NCI-H446 treated with DMSO at 0.1 percent for 48 hours (cell line): ENCODE measurements around the gene PFKM.
"Not testable (repeated sequence)": the region's sequence is repeated elsewhere in the genome, so short reads cannot be mapped to it uniquely, and the experiment has no call there.

ENCODE experiments used
- DNase-seq: peaks from one replicate; lab custom pipeline; 2025; lab: John Stamatoyannopoulos, UW

The PFKM gene

DNA sequence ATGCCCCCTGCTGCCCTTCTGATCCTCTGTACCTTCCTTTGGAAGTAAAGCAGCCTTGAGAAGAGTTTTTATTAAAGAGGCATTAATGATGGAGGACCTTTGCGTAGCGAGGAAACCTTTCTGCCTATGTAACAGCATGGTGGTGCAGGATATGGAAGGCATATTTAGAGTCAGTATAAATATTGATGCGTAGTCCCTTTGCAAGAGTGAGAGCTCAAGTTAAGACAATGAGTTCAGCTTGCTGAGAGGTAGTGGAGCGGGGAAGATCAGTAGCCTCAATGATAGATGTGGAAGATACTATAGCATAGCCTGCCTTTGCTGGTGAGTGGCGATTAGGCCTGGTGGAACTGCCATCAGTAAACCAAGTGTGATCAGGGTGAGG lies 7.9 kb upstream of the PFKM start:
- DNase-seq = not testable (repeated sequence)

DNA sequence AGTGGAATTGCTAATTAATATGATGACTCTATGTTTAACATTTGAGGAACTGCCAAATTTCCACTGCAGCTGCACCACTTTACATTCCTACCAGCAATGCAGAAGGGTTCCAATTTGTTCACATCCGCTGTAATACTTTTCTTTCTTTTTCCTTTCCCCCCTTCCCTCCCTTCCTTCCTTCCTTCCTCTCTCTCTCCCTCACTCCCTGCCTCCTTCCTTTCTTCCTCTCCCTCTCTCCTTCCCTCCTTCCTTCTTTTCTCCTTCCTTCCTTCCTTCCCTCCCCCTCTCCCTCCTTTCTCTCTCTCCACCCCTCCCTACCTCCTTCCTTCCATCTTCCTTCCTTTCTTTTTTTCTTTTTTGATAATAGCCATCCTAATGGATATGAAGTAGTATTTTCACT lies 3.2 kb upstream of the PFKM start:
- DNase-seq = no peak

DNA sequence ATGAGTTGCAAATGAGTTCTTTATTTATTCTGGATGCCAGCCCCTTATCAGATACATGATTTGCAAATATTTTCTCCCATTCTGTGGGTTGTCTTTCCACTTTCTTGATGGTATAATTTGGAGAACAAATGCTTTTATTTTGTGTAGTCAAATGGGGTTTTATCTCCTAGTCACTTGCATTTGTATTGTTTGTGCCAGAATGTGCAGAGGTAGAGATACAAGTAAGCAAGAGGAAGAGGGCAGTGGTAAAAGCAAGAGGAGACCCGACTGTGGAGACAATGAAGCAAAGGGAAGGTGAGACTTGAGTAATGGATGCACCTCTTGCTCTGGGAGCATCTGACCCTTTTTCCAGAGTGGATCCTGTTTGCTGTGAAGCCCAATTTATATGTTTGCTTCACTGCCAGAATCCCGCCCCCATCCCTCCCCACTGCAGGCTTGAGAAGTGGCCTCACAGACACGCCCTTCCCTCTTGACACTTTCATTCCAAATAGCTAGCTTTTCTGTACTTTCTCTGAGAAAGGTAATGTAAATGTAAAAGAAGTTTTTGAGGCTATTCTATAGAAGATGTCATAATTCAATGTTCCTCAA lies 786 bp upstream of the PFKM start:
- no peak for DNase-seq

DNA sequence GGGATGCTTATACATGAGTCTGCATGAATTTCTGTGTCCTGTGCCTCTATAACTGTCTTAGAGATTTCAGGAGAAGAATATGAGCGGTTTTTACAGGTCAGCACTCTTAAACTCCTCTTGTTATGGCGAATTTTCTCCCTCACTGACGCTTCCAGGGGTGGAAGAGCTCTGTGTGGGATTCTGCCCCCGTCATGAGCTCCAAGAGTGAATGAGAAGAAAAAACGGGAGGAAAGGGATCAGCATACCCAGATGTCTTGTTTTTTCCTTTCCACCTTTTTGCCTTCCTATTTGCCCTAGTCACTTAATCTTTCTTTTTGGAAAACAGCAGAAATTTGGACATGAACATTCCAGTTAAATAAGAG lies 651 bp downstream of the PFKM start:
- DNase-seq = no peak

DNA sequence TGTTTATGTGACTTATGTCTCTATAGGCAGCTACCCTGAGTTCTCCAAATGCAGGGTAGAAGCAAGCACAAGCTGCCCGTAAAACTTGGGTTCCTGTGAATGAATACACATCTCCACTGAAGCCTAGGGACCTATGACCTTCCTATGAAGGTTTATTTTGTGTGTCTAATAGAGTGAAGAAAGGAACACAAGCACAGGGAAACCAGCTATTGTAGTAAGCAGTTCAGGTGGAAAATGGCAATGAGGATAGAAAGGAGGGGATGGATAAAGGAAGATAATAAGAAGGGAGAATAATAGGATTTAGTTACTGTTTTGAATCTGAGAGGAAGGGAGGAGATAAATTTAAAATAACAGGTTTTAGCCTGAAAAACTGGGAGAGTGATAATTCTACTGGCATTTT lies 2.4 kb downstream of the PFKM start:
- no peak for DNase-seq

DNA sequence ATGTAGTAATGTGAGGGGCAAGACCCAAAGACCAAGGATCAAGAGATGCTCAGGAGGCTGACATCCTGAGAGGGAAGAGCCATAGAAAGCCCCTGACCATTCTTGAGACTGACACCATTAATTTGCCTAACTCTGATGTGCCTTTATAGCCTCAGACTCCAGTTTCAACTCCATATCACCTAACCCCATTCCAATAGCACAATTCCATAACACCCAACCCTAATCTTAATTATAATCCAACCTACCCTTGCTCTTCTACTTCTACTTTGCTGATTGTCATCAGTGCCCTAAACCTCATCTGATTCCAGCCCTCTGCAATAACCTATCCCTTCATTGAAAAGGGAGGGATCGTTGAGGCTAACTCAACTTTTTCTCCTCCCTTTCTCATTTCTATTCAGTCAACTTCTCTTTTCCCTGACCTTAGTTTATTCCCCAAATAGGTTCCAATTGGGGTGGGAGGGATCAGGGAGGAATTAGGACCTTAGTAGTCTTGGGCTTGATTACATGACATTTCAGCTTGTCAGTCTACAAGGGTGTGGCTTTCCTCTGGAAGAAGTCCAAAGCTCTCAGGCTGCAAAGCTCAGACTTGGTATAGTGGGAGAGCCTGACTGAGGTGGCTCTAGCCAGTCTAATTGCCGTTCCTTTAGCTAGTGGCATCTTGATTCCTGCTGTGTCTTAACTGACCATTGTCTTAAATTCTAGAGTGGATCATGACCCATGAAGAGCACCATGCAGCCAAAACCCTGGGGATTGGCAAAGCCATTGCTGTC lies 3.1 kb downstream of the PFKM start:
- DNase-seq = no peak

DNA sequence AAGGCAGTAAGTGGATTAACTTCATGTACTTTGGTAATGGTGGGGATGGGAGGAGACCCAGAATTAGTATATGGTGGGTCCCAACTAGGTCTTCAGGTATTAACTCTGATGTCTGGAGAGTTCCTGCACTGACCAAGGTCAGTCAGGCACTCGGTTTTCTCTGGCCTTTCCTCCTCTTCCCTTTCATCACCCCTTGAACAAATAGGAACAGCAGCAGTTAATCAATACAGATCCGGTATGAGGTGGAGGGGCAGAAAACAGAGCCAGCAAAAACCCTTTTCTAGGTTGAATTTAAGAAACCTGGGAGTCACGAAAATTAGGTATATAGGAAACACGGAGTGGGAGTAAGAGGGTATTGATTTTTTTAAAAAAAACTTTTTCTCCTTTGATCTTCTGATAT lies 4.0 kb downstream of the PFKM start:
- no peak for DNase-seq

DNA sequence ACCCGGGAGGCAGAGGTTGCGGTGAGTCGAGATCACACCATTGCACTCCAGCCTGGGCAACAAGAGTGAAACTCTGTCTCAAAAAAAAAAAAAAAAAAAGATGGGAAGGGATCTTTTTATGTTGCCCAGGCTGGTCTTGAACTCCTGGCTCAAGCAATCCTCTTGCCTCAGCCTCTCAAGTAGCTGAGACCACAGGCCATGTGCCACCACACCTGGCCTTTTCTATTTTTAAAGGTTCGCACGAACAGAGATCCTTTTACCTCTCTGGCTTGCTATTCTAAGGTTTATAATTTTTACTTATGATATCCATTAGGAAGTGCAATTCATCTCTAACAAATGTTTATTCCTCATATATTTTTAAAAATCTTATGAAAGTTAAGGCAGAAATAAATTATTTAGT lies 6.4 kb downstream of the PFKM start:
- not testable (repeated sequence) for DNase-seq

DNA sequence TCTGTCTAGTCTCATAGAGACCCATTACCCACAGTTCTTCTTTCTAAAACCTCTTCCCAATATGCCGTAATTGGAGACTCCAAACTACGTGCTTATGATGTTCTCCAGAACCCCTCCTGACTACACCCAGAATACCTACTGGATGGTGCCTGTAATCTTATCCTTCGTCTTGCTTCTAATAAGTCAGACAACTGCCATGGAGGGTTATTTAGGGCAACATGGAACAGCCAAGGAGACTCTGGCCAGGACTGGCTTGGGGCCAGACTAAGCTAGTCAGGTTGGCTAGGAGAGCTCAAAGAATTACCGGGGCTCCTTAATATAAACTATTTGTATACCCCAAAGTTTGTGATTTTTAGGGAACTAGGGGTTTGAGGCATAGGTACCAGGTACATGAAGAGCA lies 6.8 kb downstream of the PFKM start:
- peak; percentile 21 for DNase-seq

DNA sequence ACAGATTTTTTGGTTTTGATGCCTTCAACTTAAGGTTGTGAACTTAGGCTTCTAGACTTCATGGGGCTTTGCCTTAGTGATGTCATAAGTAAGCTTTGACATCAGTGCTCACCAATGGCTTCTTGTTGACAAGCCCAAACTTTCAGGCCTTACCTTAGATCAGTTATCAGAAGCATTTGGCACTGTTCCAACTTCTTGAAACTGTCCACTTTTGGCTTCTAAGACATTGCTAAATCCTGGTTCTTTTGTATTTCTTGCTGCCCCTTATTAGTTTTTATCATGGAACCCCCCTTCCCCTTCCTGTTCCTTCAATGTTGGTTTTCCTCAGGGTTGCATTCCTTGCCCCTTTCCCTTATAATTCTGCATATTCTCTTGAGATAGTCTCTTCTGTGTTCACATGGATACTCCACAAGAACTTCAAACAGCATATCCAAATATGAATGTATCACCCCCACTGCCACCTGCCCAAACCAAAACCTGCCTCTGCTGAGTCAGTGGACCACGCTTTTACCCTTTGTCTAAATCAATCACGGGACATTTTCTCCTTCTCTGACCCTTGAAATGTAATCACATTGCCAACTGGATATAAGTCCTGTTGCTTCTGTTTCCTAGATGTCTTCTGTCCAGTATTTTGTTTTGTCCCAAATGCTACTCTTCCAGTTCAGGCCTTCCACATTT lies 7.9 kb downstream of the PFKM start:
- no peak for DNase-seq

DNA sequence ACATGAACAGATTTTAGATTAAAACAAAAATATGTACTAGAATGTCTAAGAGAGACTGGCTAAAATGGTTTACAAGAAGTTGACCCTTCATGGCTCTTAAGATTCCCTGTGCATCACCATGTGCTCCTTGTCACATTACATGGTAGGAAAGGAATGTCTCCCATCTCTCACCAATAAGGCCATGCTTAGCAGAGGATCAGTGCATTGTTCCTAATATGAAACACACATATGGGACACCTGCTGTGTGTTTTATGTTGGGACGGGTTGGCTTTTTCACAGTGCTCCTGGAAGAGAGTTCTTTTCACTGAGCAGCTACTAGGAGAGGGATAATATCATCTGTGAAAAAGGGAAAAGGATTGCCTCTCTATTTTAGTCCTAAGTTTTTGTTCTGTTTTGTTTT lies 9.6 kb downstream of the PFKM start:
- DNase-seq = no peak

DNA sequence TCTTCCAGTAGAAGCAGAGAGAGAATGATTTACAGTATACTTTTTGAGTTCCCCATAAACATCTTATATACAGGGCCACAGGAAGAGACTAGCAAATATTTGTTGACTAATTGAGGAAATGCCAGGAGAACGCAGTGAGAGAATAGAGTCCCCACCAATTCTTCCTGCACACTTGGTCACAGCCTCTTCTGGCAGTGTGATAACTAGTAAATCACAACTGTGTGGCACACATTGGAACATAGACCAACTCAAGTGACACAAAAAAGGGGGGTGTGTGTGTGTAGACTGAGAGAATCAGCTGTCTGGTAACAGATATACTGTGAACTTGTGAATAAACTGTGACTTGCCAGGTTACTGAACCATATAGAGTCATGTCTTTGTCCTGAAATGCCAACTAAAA lies 10.2 kb downstream of the PFKM start:
- DNase-seq = no peak

DNA sequence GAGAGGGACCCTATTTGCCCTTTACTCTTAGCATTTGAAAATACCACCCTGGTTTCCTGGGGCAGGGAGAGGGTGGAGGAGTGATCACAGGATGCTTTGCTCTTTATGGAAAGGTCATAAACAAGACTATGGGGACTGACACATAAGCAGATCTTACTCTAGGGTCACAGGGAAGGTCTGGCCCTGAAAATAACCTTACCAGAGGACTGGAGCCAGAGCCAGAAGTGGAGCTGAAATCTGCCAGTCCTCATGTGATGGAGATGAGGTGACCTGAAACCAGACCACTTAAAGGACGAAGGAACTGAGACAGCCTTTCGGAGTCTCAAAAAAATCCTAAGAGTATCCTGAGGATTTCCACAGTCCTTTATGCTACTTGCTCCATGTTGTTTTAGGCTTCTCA lies 12.4 kb downstream of the PFKM start:
- no peak for DNase-seq

DNA sequence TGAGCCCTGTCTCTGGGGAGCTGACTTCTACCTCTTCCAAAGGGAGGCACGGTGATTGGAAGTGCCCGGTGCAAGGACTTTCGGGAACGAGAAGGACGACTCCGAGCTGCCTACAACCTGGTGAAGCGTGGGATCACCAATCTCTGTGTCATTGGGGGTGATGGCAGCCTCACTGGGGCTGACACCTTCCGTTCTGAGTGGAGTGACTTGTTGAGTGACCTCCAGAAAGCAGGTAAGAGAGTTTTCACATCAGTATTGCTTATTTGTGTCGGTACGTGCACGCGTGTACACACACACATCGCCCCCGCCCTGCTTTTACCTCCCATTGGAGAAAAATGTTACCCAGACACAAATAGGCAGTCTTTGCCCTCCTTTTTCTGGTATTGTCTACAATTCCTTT lies 13.7 kb downstream of the PFKM start:
- DNase-seq = no peak

DNA sequence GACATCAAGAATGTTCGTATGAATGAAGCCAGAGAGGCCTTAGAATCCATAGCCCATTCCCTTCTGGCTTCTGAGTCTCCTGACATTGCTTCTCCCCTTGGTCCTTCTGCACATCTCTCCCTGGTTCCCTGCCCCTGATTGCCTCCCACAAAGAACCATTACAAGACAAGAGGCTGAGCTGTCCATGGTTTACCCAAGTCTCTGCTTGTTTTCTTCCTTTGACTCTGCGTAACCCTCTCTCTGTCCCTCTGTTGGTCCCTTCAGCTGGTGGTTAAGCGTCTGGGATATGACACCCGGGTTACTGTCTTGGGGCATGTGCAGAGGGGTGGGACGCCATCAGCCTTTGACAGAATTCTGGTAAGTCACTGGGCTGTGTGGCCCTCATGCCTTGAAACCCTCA lies 15.9 kb downstream of the PFKM start:
- no peak for DNase-seq

DNA sequence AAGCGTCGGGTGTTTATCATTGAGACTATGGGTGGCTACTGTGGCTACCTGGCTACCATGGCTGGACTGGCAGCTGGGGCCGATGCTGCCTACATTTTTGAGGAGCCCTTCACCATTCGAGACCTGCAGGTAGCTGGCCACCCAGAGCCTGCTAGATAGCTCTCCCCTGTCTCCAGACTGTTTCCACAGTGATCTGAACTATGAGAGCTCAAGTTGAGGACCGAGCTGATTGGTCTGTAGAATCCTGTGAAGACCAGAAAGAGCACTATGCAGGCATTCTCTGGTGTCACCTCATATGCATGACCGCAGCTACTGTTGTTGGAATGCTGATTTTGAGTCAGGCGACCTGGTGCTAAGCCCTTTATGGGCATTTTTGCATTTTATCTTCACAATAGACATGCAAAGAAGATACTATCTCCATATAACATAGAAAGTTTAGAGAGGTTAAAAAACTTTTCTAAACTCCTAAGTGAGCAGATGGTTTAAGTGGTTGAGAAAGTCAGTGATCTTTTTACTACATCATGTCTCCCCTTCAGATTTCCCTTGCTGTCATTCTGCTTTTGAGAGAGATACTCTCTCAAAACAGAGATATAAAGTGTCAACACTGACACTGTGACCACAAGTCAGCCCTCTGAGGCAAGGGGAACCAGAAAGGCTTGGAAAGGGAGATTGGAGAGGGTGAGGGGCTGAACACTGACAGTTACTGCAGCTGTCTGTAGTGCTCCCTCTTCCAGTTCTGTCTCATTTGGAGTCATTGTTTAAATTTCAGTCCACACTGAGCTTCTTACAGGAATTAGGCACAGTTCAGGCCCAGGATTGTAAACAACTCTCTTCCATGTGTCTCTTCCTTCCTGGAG lies 23.9 kb downstream of the PFKM start:
- no peak for DNase-seq

DNA sequence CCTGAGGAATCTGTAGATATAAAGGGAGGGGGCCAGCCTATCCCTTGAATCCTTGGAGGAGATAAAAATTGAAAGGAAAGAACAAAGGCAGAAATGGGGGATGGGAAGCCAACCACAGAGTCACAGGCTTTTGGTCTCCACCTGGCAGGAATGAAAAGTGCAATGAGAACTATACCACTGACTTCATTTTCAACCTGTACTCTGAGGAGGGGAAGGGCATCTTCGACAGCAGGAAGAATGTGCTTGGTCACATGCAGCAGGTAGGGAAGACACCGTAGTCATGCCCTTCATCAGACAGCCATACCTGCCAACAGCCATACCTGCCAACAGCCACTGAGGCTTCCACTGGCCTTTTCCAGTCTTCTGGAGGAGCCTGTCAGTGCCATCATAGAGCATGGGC lies 24.7 kb downstream of the PFKM start:
- no peak for DNase-seq

DNA sequence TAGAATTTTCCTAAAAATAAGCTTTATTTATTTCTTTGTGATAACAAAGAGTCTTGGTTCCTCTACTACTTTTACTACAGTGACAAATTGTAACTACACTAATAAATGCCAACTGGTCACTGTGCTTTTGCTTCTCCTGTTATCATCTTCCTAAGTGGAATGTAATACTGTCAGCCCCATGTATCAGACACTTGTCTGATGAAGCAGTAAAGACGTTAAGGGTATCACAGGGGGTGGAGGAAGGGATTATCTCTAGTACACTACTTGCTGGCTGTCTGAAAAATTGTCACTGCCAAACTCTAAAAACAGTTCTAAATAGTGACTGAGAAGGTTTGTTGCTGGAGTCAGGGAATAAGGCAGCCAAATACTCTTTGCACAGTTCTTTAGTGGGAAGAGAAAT lies 26.8 kb downstream of the PFKM start:
- DNase-seq = no peak

DNA sequence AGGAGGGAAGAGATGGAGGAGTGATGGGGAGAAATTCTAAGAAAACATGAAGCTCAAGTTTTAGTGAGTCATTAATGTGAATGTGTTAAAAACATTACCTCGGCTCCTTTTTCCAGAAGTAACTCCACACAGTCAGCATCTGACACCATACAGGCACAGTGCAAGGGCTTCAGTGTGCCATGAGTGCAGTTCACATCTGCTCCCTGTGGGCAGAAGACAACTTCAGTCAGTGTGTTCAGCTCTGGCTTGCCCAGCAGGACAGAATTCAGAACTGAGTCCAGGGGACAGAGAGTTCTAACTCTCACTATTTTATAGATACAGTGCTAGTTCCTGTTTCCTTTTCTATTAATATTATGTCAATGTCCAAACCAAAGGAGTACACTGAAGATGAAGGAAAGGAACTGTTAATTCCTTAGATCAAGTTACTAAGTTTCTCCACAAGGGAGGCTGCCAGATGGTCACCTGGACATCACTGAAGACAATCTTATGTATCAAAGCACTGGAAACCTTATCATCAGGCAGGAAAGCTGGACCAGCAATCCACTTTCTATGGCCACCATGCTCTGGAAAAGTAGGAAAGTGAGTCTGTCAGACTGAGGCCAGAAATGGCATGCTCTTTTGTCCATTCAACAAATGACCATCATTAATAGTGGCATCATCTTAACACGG lies 32.1 kb downstream of the PFKM start:
- no peak for DNase-seq

DNA sequence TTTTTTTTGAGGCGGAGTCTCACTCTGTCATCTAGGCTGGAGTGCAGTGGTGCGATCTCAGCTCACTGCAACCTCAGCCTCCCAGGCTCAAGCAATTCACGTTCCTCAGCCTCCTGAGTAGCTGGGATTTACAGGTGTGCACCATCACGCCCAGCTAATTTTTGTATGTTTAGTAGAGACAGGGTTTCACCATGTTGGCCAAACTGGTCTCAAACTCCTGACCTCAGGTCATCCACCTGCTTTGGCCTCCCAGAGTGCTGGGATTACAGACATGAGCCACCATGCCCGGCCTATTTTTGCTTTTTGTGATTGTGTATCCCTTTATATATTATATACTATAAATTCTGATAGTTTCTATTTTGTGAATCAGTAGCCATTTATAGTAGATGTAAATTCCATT lies 36.6 kb downstream of the PFKM start:
- not testable (repeated sequence) for DNase-seq

DNA sequence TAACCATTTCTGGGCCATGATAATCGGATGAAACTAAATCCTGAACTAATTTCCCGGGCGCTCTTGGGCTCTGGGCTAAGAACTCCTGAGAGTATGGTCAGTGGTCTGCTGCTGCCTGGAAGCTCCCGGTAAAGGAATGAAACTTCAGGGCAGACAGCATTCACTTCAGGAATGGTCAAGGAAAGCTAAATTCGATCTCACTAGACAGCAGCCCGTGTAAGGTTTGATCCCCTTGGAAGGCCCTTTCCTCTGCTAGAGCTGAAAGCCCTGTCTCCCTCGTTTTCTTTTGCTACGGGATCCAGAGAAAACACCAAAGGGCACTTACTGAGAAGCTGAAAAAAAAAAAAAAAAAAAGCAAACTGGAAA lies 37.5 kb downstream of the PFKM start:
- DNase-seq = no peak
